HG02623 (cell line): Measurements from ENCODE around the gene TIAM2.
"Not testable (repeated sequence)": the region's sequence is repeated elsewhere in the genome, so short reads cannot be mapped to it uniquely, and the experiment has no call there.

Experiments
- ATAC-seq: cut with Tn5 transposase; IDR thresholded peaks from one replicate; pipeline ENCODE4 v1.9.1; 2021; ENCODE audit warnings: moderate library complexity; ENCODE audit not compliant: unreplicated experiment

Gene TIAM2

GRCh38 chr6:154989448-154989847 is 5.7 kb upstream of the TIAM2 start:
- ATAC-seq: no peak

- ATAC-seq: no peak
These were observed 3.9 kb upstream of the TIAM2 start for GRCh38 chr6:154991207-154991606.

GRCh38 chr6:154993026-154993425 is 2.1 kb upstream of the TIAM2 start:
- no peak for ATAC-seq

- no peak for ATAC-seq
These were observed 1.4 kb upstream of the TIAM2 start for GRCh38 chr6:154993710-154994109.

GRCh38 chr6:154994836-154995253 is 270 bp upstream of the TIAM2 start:
- no peak for ATAC-seq

GRCh38 chr6:154996016-154996590 is 988 bp downstream of the TIAM2 start:
- no peak for ATAC-seq

GRCh38 chr6:154996841-154997311 is 1.8 kb downstream of the TIAM2 start:
- ATAC-seq: no peak

- ATAC-seq: no peak
These were observed 3.7 kb downstream of the TIAM2 start for GRCh38 chr6:154998855-154999254.

GRCh38 chr6:155001482-155001881 is 6.4 kb downstream of the TIAM2 start:
- no peak for ATAC-seq

- ATAC-seq: no peak
These were observed 6.8 kb downstream of the TIAM2 start for GRCh38 chr6:155001934-155002333.

GRCh38 chr6:155003476-155003875 is 8.4 kb downstream of the TIAM2 start:
- ATAC-seq: no peak

GRCh38 chr6:155004017-155004416 is 8.9 kb downstream of the TIAM2 start:
- ATAC-seq: no peak

GRCh38 chr6:155004576-155005372 is 9.7 kb downstream of the TIAM2 start:
- no peak for ATAC-seq

GRCh38 chr6:155008625-155009024 is 13.5 kb downstream of the TIAM2 start:
- no peak for ATAC-seq

GRCh38 chr6:155010940-155011339 is 15.8 kb downstream of the TIAM2 start:
- ATAC-seq: no peak

GRCh38 chr6:155011809-155012291 is 16.7 kb downstream of the TIAM2 start:
- ATAC-seq: no peak

GRCh38 chr6:155013457-155013876 is 18.4 kb downstream of the TIAM2 start:
- no peak for ATAC-seq

- ATAC-seq: no peak
These were observed 19.0 kb downstream of the TIAM2 start for GRCh38 chr6:155014137-155014536.

- ATAC-seq: no peak
These were observed 19.7 kb downstream of the TIAM2 start for GRCh38 chr6:155014670-155015300.

- not testable (repeated sequence) for ATAC-seq
These were observed 23.3 kb downstream of the TIAM2 start for GRCh38 chr6:155018415-155018814.

GRCh38 chr6:155021680-155022079 is 26.6 kb downstream of the TIAM2 start:
- no peak for ATAC-seq

- ATAC-seq: no peak
These were observed 27.6 kb downstream of the TIAM2 start for GRCh38 chr6:155022721-155023120.
